ENCODE data around the gene SFTA2. TPM values are rescaled to one million over a fixed set of nuclear protein-coding genes. Genes with fewer than 3 reads are reported as not detected.

Gene SFTA2
- total RNA-seq, 1 experiment from 2014 or later, result not detected

GRCh38 chr6:30894935-30895334 is 37.0 kb downstream of the SFTA2 start:
- no peak overlapping the region for H4K91ac ChIP-seq (ENCODE audit: insufficient read length, low read depth, low read length)
- H2AFZ ChIP-seq (ENCODE audit: low read length), result no peak overlapping the region
- H3K18ac ChIP-seq (ENCODE audit: insufficient read length, low read depth, low read length), result no peak overlapping the region
- H3K9me3 Mint-ChIP-seq, result no peaks in the 10 kb centered on the region
- H2BK12ac ChIP-seq (ENCODE audit: insufficient read length, low read depth, low read length), result no peak overlapping the region
- no peaks in the 10 kb centered on the region for H3K79me1 ChIP-seq (ENCODE audit: insufficient read depth, low read depth, low read length, poor library complexity, severe bottlenecking)
- no peak overlapping the region for H3K4me2 ChIP-seq (ENCODE audit: insufficient read depth, insufficient read length, low read length)
- H4K8ac ChIP-seq (replicated peaks; ENCODE audit: insufficient read length, low read depth, low read length), result no peak overlapping the region
- no peaks in the 10 kb centered on the region for H4K20me1 ChIP-seq (ENCODE audit: control insufficient read depth, insufficient read depth, insufficient read length)
- H3K27me3 ChIP-seq (ENCODE audit: insufficient read depth, low read length), result no peaks in the 10 kb centered on the region
- WGBS (ENCODE audit: extremely low coverage, insufficient read length, low lambda C conversion rate), result 100% methylated on average over 1 of the region's 3 CpGs
- no peak overlapping the region for H2BK15ac ChIP-seq (ENCODE audit: low read depth, low read length)
- H3K79me2 ChIP-seq (ENCODE audit: insufficient read depth, low read length), result no peaks in the 10 kb centered on the region
- peaks cover 16 to 22% of the 10 kb centered on the region in 2 experiments for H3K4me1 Mint-ChIP-seq
- no peak overlapping the region for H3K23ac ChIP-seq (ENCODE audit: insufficient read length, low read depth, low read length)
- no peak for TF ChIP-seq CTCF (conservative IDR thresholded peaks at IDR 0.05)
- no peak overlapping the region for H3T11ph ChIP-seq (ENCODE audit: low read length)
- H3K27me3 Mint-ChIP-seq (ENCODE audit: low read depth), result no peaks in the 10 kb centered on the region
- H2BK120ac ChIP-seq (ENCODE audit: low read depth, low read length, poor library complexity, severe bottlenecking), result no peak overlapping the region
- H2BK5ac ChIP-seq (ENCODE audit: insufficient read length, low read length), result no peak overlapping the region
- H3K56ac ChIP-seq (ENCODE audit: insufficient read length, low read depth, low read length), result no peak overlapping the region
- no peak overlapping the region for H3K4ac ChIP-seq (ENCODE audit: low read depth, low read length)
- H2AK5ac ChIP-seq (ENCODE audit: insufficient read length, low read length), result no peak overlapping the region
- no peak overlapping the region for H2BK20ac ChIP-seq (ENCODE audit: low read depth, low read length, poor library complexity, severe bottlenecking)
- DNase-seq, result no peak
- H3K14ac ChIP-seq (ENCODE audit: insufficient read depth, low read length), result no peak overlapping the region
- peaks cover 50 to 92% (median 86%) of the 10 kb centered on the region in 3 experiments for H3K36me3 Mint-ChIP-seq (ENCODE audit: insufficient read depth in 1 of 3, low read depth in 3 of 3)
- no peak overlapping the region for H4K5ac ChIP-seq (ENCODE audit: insufficient read length, low read depth, low read length)
- H3K23me2 ChIP-seq (ENCODE audit: insufficient read length, low read depth, low read length, poor library complexity, severe bottlenecking), result no peaks in the 10 kb centered on the region
- no peak overlapping the region for H3K27ac ChIP-seq (ENCODE audit: insufficient read length, low read depth, low read length)
- H3K4me1 ChIP-seq (ENCODE audit: insufficient read depth, low read length), result no peaks in the 10 kb centered on the region
- H3K9me3 ChIP-seq (ENCODE audit: control insufficient read depth, low read depth, low read length), result no peaks in the 10 kb centered on the region
- 0 out of 5 replicates have a peak overlapping the region, but pooled peaks of 1 of the 2 experiments have one; percentile 1 for H3K4me3 Mint-ChIP-seq
- H3K27ac Mint-ChIP-seq, result peak overlapping the region in 1 of 3 experiments; percentile 0; a peak in 1 of 7 replicates
- H3K9ac ChIP-seq (ENCODE audit: extremely low read depth, insufficient read length, low read length), result no peak overlapping the region

Data from H9 (cell line).